Activated CD4-positive, alpha-beta T cell treated with anti-CD3 and anti-CD28 coated beads, Interleukin-2, Interleukin-4, amounts not matched to agents 100 ng/mL and 50 ng/mL, durations not matched to agents 16 hours and 8 hours (primary cell): ENCODE results near the gene NAA35.
"Not testable (repeated sequence)": the region's sequence is repeated elsewhere in the genome, so short reads cannot be mapped to it uniquely, and the experiment has no call there.

Source experiments
- DNase-seq: peaks from one replicate; pipeline ENCODE4 v3.0.0-alpha.2; 2020; ENCODE audit warnings: low spot score

Gene NAA35

DNA sequence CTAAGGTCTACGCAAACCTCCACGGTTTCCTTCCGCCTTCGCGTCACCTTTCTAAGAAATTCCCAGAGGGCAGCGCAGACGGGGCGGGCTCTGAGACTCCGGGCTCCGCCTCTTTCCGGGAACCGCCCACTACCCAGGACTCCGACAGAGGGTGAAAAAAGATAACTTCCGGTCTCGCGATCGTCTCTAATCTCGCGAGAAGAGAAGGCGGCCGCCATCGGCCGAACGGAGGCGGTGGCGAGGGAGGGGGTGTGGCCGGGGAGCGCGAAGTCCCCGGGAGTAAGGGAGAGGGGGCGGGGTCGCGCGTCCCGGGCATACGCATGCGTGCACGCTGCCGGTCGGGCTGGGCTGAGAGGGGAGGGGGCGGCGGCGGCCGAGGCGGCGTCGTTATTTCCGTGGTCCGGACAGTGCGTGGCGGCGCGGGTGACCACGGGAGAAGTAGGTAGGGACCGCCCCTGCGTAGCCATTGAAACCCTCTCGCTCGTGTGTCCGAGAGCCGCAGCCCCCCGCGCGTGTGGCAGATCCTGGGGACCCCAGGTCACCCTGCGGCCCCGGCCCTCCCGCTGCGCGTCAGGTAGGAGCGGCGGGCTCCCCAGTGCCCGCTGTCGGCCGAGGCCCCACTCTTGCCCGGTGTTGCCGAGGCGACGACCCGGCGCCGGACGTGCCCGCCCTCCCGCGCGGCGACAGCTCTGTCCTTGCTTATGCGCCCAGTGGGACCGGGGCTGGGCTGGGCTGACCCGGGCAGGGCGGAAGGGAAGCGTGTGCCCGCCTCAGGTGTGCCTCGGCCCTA is at the start of gene NAA35:
Gene NAA35, plus strand, starts transcription at position 315 of the 790 bp plus-strand sequence. CDS start 1,014 bp downstream, outside the sequence.
- peak; percentile 99 for DNase-seq

GRCh38 chr9:85892401-85892800 is 48.5 kb upstream of the NAA35 start:
- no peak for DNase-seq

DNA sequence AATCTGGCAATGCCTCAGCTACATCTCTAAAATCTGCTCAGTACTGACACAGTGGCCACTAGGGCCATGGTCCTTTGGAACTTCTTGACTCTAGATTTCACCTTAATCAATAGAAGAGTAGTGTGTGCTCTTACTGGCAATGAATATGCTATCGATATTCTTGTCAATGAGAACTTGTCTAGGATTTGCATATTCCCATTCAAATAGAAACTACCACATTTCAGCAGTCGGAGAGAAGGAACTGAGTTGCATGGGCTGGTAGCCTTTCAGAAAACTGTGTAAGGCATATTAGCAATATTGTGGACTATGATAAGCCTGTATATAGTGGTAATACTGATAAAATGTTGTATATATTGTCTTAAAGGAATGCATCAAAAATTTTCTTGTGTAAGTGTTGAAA is 45.3 kb upstream of the NAA35 start:
- no peak for DNase-seq

- no peak for DNase-seq
Observed at GRCh38 chr9:85897848-85898247, 43.1 kb upstream of the NAA35 start.

GRCh38 chr9:85898332-85898731 is 42.6 kb upstream of the NAA35 start:
- no peak for DNase-seq

GRCh38 chr9:85899388-85899787 is 41.6 kb upstream of the NAA35 start:
- no peak for DNase-seq

DNA sequence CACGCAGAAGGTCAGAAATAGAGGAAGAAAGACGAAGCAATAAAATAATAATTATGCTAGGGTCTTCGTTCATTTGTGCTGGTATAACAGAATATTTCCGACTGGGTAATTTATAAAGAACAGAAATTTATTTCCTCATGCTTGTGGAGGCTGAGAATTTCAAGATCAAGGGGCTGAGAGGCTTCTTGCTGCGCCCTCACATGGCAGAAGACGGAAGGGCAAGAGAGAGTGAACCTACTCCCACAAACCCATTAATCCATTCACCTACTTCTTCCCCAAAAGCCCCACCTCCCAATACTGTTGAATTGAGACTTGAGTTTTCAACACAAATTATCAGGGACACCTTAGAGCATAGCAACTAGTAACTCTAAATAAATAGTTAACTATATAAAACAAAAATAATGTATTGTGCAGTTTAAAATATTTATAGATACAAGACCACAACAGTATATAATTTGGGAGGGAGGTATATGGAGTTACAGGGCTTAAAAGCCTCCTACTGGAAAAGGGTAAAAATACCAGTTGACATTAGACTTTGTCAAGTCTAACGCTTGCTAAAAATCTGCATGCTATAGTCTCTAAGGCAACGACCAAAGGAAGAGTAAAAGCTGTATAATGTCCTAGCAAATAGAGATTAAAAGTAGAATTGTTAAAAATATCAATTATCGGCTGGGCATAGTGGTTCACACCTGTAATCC is 40.3 kb upstream of the NAA35 start:
- peak; percentile 27 for DNase-seq

- DNase-seq = no peak
Observed at GRCh38 chr9:85904975-85905374, 36.0 kb upstream of the NAA35 start.

DNA sequence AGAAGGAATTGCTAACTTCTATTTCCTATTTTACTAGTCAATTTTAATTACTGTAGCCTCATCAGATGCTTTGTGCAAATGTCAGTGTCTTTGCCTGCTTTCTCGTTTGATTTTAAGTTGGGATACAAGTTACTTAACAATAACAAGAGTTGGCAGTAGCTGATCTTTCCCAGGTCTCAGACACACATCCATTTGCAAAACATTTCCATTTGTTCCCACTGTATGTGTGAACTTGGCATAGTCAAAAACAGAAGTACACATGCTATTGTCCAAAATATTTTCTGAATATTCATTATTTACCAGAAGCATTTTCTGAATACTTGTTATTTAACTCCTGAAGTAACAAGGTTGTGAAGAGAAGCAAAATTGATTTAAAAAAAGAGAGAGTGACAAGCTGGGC is 35.0 kb upstream of the NAA35 start:
- DNase-seq = no peak

GRCh38 chr9:85909390-85909789 is 31.6 kb upstream of the NAA35 start:
- DNase-seq = no peak

GRCh38 chr9:85914108-85914507 is 26.8 kb upstream of the NAA35 start:
- DNase-seq = no peak

DNA sequence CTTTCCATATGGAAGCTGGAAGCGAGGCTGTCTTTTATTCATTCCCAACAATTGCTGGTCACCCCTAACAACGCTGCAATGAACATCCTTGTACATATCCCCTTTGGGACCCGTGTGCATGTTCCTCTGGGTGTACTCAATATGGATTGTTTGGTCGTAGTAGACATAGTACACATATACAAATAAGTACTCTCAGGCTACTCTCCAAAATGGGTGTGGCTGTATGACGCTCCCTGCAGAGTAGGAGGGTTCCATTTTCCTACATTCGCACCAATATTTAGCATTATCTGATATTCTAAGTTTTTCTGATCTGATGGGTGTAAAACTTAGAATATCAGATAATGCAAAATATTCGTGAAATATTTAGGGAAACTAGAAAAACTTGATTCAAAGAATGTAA is 23.2 kb upstream of the NAA35 start:
- no peak for DNase-seq

- no peak for DNase-seq
Observed at GRCh38 chr9:85925493-85925892, 15.5 kb upstream of the NAA35 start.

- no peak for DNase-seq
Observed at GRCh38 chr9:85927076-85927475, 13.9 kb upstream of the NAA35 start.

GRCh38 chr9:85931495-85931894 is 9.5 kb upstream of the NAA35 start:
- DNase-seq = no peak

GRCh38 chr9:85935950-85936349 is 5.0 kb upstream of the NAA35 start:
- DNase-seq = not testable (repeated sequence)

GRCh38 chr9:85940275-85940831 is 593 bp upstream of the NAA35 start:
- no peak for DNase-seq

DNA sequence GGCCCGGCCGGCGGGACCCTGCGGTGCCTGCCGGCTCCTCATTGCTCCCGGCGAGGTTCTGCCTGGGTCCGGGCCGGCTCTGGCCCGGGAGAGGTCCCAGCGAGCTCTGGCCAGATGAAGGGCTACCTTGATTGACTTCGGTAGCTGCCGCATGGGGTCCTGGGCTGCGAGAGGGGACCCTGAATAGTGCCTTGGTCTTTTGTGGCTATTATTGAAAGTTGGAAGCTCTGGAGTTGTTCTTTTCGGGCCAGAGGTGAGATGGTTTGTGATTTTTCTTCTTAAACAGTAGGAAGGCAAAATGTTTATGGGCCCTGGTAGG is 635 bp downstream of the NAA35 start:
- no peak for DNase-seq

DNA sequence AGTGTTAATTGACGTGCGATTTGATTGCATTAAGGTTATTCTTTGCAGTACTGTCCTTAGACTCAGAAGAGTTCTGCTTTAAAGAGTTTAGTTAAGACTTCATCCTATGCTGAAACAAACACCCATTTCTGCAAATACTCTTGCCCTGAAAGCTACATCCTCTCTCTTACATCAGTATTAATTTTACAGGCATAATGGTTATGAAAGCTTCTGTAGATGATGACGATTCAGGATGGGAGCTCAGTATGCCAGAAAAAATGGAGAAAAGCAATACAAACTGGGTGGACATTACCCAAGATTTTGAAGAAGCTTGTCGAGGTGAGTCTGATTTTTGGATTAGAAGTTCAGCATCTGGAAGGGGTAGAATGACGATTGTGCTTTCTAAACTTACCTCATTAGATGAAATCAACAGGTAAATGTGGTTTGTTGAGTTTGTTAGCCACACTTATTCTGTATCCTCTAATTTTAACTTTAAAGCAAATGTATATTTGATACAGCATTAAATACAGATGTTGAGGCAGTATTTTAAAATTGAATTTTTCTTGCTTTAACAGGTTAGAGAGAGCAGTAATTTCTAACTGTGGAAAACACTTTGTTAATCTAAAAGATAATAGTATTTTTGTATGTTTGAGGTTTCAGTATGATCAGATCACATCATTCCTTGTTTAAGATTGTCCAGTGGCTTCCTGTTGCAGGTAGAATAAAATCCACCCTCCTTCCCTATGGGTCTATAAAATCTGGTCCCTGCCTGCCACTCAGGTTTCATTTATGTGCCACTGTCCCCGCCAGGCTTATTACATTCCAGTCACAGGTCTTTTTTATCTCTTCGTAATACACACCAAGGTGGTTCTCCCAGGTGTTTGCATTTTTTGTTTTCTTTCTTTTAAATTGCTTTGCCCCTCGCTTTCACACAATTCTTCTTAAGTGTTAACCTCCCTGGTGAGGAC is 1.3 kb downstream of the NAA35 start:
- no peak for DNase-seq

DNA sequence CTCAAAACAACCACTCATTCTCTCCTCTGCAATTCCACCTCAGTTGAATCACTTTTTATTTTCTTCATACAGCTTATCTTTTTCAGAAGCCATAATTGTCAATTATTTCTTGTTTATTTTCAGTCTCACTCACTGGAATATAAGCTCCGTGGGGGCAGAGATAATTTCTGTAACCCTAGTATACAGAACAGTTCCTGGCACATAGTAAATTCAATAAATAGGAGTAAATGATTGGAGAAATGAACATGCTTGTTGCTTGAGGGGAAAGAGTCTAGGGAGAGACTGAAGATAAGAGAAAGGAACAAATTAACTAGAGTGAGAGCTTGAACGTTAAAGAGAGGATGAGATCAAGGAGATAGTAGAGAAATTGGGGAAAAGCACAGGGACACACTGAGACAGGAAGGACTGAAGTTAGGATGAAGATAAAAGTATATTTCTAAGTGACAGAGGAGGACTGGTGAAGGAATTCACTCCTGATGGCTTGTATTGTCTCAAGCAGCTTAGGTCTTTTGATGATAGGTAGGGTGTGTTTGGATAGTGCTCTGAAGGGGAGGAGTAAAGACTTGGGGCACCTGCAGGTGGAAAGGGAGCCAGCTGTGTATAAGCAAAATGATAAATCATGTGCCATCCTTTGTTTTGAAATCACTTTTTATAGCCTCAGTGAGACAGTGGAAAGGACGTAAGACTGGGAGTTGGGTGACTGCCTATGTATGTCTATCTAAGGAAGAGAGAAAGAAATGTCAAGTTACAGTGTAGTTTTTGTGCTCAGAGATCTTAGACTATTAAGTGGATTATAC is 2.2 kb downstream of the NAA35 start:
- no peak for DNase-seq

DNA sequence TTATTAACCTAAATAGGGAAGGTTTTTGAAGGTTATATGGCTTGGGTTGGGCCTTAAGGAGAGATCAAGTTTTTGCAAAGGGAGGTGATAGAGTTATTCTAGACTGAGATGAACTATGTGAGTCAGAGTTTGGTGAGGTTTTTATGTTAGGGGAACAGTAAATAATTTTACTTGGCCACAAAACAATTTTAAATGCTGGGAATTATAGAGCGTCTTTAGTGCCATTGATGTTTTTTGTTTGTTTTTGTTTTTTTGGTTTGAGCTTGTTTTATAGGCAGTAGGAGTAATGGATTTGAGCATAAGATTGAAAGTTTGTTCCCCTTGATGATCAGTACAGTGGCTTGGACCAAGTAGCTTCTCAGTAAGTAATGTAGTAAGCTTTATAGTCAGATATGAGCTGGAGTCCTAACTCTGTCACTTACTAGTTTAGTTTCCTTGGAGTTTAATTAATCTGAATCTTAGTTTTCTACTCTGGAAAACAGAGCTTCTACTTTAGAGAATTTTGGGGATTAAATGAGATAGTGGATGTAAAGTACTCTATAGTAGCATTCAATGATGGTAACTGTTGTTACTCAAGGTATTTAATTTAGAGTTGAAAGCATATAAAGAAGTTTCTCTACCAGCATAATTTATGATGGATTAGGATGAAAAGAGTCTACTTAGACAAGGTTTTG is 2.9 kb downstream of the NAA35 start:
- DNase-seq = no peak
